Right ventricle myocardium superior (tissue), 1 donor: ENCODE data around the gene PCDH9. TPM values are rescaled to one million over a fixed set of nuclear protein-coding genes. Genes with fewer than 3 reads are reported as not detected.

Source experiments
- ATAC-seq: fragments of 200-7000 bp; cut with Tn5 transposase; one replicate; pipeline ENCODE4 v1.9.1; 2020; ENCODE audit warnings: mild to moderate bottlenecking; ENCODE audit not compliant: poor library complexity
- DNase-seq: peaks from one replicate; pipeline ENCODE4 v3.0.0-alpha.2; 2020
- intact Hi-C: fragments of 100-400 bp; cut with DNase I; formaldehyde crosslinking; loops from one replicate; pipeline ENCODE4 v1.11.2; 2022
- total RNA-seq: library from RNA; stranded (reverse); fragmentation: NEBNext Ultra II Directional; extraction: Animal tissue kit (Norgen Biotek cat#: 25700); gene quantifications from one replicate; pipeline ENCODE4 v1.2.1, GENCODE V29; 2021
- donor health status: DM: no; HTN: yes; CAD: no; lungs with severe emphysema.

The PCDH9 gene
- total RNA-seq, 1 donor from 2014 or later: 10.0 TPM

- no peak for ATAC-seq
- no peak for DNase-seq
- intact Hi-C loops: no loop called here
Observed at GRCh38 chr13:66557357-66557756, 672.8 kb downstream of the PCDH9 start.

- no peak for ATAC-seq
- intact Hi-C loops: no loop called here
- DNase-seq: no peak
Observed at GRCh38 chr13:66556306-66556705, 673.8 kb downstream of the PCDH9 start.

- no peak for DNase-seq
- intact Hi-C loops: no loop called here
- no peak for ATAC-seq
Observed at GRCh38 chr13:66553391-66553790, 676.7 kb downstream of the PCDH9 start.

- DNase-seq (no peak), ATAC-seq (no peak)
- intact Hi-C loops: no loop called here
Observed at GRCh38 chr13:66551128-66551527, 679.0 kb downstream of the PCDH9 start.

- ATAC-seq (no peak), DNase-seq (no peak)
- intact Hi-C loops: no loop called here
Observed at GRCh38 chr13:66547685-66548084, 682.5 kb downstream of the PCDH9 start.

GRCh38 chr13:66546534-66547379 lies 683.4 kb downstream of the PCDH9 start:
- intact Hi-C loops: no loop called here
- DNase-seq: no peak
- ATAC-seq: no peak

- no peak for DNase-seq
- no peak for ATAC-seq
- intact Hi-C loops: no loop called here
Observed at GRCh38 chr13:66543780-66544179, 686.4 kb downstream of the PCDH9 start.

GRCh38 chr13:66537417-66537816 lies 692.7 kb downstream of the PCDH9 start:
- intact Hi-C loops: no loop called here
- no peak for ATAC-seq
- no peak for DNase-seq

- DNase-seq (no peak), ATAC-seq (no peak)
- intact Hi-C loops: no loop called here
Observed at GRCh38 chr13:66536746-66537145, 693.4 kb downstream of the PCDH9 start.

- DNase-seq (no peak), ATAC-seq (no peak)
- intact Hi-C loops: no loop called here
Observed at GRCh38 chr13:66534561-66534960, 695.6 kb downstream of the PCDH9 start.

GRCh38 chr13:66532845-66533244 lies 697.3 kb downstream of the PCDH9 start:
- ATAC-seq (no peak), DNase-seq (no peak)
- intact Hi-C loops: no loop called here

GRCh38 chr13:66532146-66532545 lies 698.0 kb downstream of the PCDH9 start:
- DNase-seq (no peak), ATAC-seq (no peak)
- intact Hi-C loops: no loop called here

GRCh38 chr13:66530686-66531085 lies 699.5 kb downstream of the PCDH9 start:
- intact Hi-C loops: no loop called here
- DNase-seq (no peak), ATAC-seq (no peak)

- ATAC-seq (no peak), DNase-seq (no peak)
- intact Hi-C loops: no loop called here
Observed at GRCh38 chr13:66530158-66530557, 700.0 kb downstream of the PCDH9 start.

- no peak for ATAC-seq
- no peak for DNase-seq
- intact Hi-C loops: no loop called here
Observed at GRCh38 chr13:66528944-66529576, 701.1 kb downstream of the PCDH9 start.

- intact Hi-C loops: no loop called here
- DNase-seq (no peak), ATAC-seq (no peak)
Observed at GRCh38 chr13:66528180-66528579, 702.0 kb downstream of the PCDH9 start.

- no peak for DNase-seq
- ATAC-seq: no peak
- intact Hi-C loops: no loop called here
Observed at GRCh38 chr13:66520511-66521355, 709.4 kb downstream of the PCDH9 start.

GRCh38 chr13:66519259-66519658 lies 710.9 kb downstream of the PCDH9 start:
- DNase-seq: no peak
- ATAC-seq: no peak
- intact Hi-C loops: no loop called here

- intact Hi-C loops: no loop called here
- DNase-seq (no peak), ATAC-seq (no peak)
Observed at GRCh38 chr13:66518068-66518467, 712.1 kb downstream of the PCDH9 start.

- intact Hi-C loops: no loop called here
- DNase-seq: no peak
- no peak for ATAC-seq
Observed at GRCh38 chr13:66513728-66514127, 716.4 kb downstream of the PCDH9 start.
